PC-3 (cell line): ENCODE measurements around the gene CNPY4. TPM values are rescaled to one million over a fixed set of nuclear protein-coding genes. Genes with fewer than 3 reads are reported as not detected.

Source experiments
- ATAC-seq: fragments of 200-7000 bp; cut with Tn5 transposase; 2 replicates; pipeline ENCODE4 v1.9.1; 2020; ENCODE audit warnings: mild to moderate bottlenecking, moderate library complexity
- BruUV-seq: library from RNA; stranded (reverse); fragments of 400-500 nt; replicated peaks from 2 replicates; lab custom pipeline; 2021; lab: Mats Ljungman, UMichigan
- CTCF ChIA-PET: fragments of 300-600 bp; sonication (Branson Sonifier 250); formaldehyde crosslinking; loops from one replicate; lab custom pipeline; 2022; ENCODE audit warnings: antibody characterized with exemption; lab: Charles Lee
- POLR2A ChIA-PET: fragments of 300-600 bp; sonication (Branson Sonifier 250); formaldehyde crosslinking; loops from one replicate; lab custom pipeline; 2022; ENCODE audit warnings: antibody characterized with exemption; ENCODE audit not compliant: unreplicated experiment; lab: Charles Lee
- DNase-seq: peaks from one replicate; pipeline ENCODE4 v3.0.0-alpha.2; 2015
- H2AFZ ChIP-seq: fragments of 300-600 bp; sonication (generic); 2 replicates; pipeline ENCODE4 v1.6.0; 2016; ENCODE audit warnings: antibody characterized with exemption, low read length
- H3F3A ChIP-seq: fragments of 300-600 bp; sonication (generic); one replicate; pipeline ENCODE4 v1.6.0; 2017; ENCODE audit warnings: antibody characterized with exemption, low read length, control low read depth, mild to moderate bottlenecking; ENCODE audit not compliant: unreplicated experiment
- H3K27ac ChIP-seq: fragments of 300-600 bp; sonication (generic); 2 replicates; pipeline ENCODE4 v1.5.1; 2016; ENCODE audit warnings: mild to moderate bottlenecking, low read length
- H3K27me3 ChIP-seq: fragments of 300-600 bp; sonication (generic); 2 replicates; pipeline ENCODE4 v1.6.1; 2016; ENCODE audit warnings: low read length, mixed read lengths
- H3K36me3 ChIP-seq: fragments of 300-600 bp; sonication (generic); 2 replicates; pipeline ENCODE4 v1.6.1; 2016; ENCODE audit warnings: low read depth, mixed run types, low read length, mixed read lengths
- H3K4me1 ChIP-seq: fragments of 300-600 bp; sonication (generic); 2 replicates; pipeline ENCODE4 v1.5.1; 2016; ENCODE audit warnings: low read length; ENCODE audit not compliant: insufficient read depth
- H3K4me2 ChIP-seq: fragments of 300-600 bp; sonication (generic); 2 replicates; pipeline ENCODE4 v1.6.0; 2016; ENCODE audit warnings: low read length
- H3K4me3 ChIP-seq: fragments of 300-600 bp; sonication (generic); 2 replicates; pipeline ENCODE4 v1.5.1; 2016; ENCODE audit warnings: mild to moderate bottlenecking, low read length, mixed read lengths
- H3K79me2 ChIP-seq: fragments of 300-600 bp; sonication (generic); 2 replicates; pipeline ENCODE4 v1.6.1; 2017; ENCODE audit warnings: low read length, mixed read lengths
- H3K9ac ChIP-seq: fragments of 300-600 bp; sonication (generic); 2 replicates; pipeline ENCODE4 v1.6.0; 2016; ENCODE audit warnings: mild to moderate bottlenecking, low read length
- H3K9me2 ChIP-seq: fragments of 300-600 bp; sonication (generic); replicated peaks from 2 replicates; pipeline ENCODE4 v1.6.1; 2016; ENCODE audit warnings: mixed run types, low read length, mixed read lengths
- H3K9me3 ChIP-seq: fragments of 300-600 bp; sonication (generic); 2 replicates; pipeline ENCODE4 v1.6.1; 2016; ENCODE audit warnings: low read length, mixed read lengths
- H4K20me1 ChIP-seq: fragments of 300-600 bp; sonication (generic); 2 replicates; pipeline ENCODE4 v1.6.1; 2016; ENCODE audit warnings: low read length, mixed read lengths
- CTCF ChIP-seq: fragments of 300-600 bp; sonication (generic); conservative IDR thresholded peaks from 2 replicates; pipeline ENCODE4 v1.5.1; 2017; ENCODE audit warnings: antibody characterized with exemption, low read depth, mild to moderate bottlenecking, low read length
- EZH2 ChIP-seq: fragments of 300-600 bp; sonication (generic); IDR thresholded peaks from one replicate; pipeline ENCODE4 v1.6.1; 2017; ENCODE audit warnings: antibody characterized with exemption, mild to moderate bottlenecking, low read length; ENCODE audit not compliant: unreplicated experiment
- EZH2phosphoT487 ChIP-seq: fragments of 300-600 bp; sonication (generic); IDR thresholded peaks from 2 replicates; pipeline ENCODE4 v1.6.1; 2018; ENCODE audit warnings: mild to moderate bottlenecking, antibody characterized with exemption, low read length, borderline replicate concordance
- intact Hi-C: fragments of 100-400 bp; cut with micrococcal nuclease; formaldehyde crosslinking; loops from 2 replicates; pipeline ENCODE4 v1.9.0; 2023
- total RNA-seq: library from RNA; depleted of rRNA; stranded (reverse); fragments of >200 nt; gene quantifications from 2 replicates; pipeline ENCODE4 v1.2.3, GENCODE V29; 2014

CNPY4 gene
- total RNA-seq, 1 experiment from 2014 or later, result 7.5 TPM

GRCh38 chr7:100132126-100132525, 12.7 kb downstream of the CNPY4 start:
- ChIA-PET POLR2A (interaction anchor here (0.5 kb wide), 1 partner anchor 50 kb away, joined by 5 read pairs; no protein-coding TSS in a partner anchor), CTCF (no interaction called here)
- Histone ChIP-seq H3K4me1 (0 out of 2 replicates have a peak, but pooled peaks cover 4% of the 10 kb centered on the region), H3K27ac (no peak overlapping the region), H3K9ac (no peak overlapping the region), H3K9me2 (no peaks in the 10 kb centered on the region), H2AFZ (no peak overlapping the region), H3K9me3 (no peaks in the 10 kb centered on the region), H4K20me1 (no peaks in the 10 kb centered on the region), H3K4me2 (no peak overlapping the region), H3K36me3 (no peaks in the 10 kb centered on the region), H3K4me3 (no peak overlapping the region), H3K27me3 (no peaks in the 10 kb centered on the region), H3F3A (no peaks in the 10 kb centered on the region), H3K79me2 (no peaks in the 10 kb centered on the region)
- TF ChIP-seq EZH2, result no peak
- no peak for TF ChIP-seq EZH2phosphoT487
- TF ChIP-seq CTCF, result no peak
- BruUV-seq, result no TSS peak
- DNase-seq, result no peak
- no peak for ATAC-seq
- intact Hi-C loops, result loop anchor here (2.0 to 5.0 kb wide), 3 partner anchors 83 to 275 kb away; no protein-coding TSS in a partner anchor

GRCh38 chr7:100132697-100133151, 13.3 kb downstream of the CNPY4 start:
- TF ChIP-seq EZH2, result no peak
- peak; percentile 87 for TF ChIP-seq CTCF
- CTCF ChIA-PET, result interaction anchor here (0.6 to 0.7 kb wide), 2 partner anchors 30 to 275 kb away, joined by 3 to 7 read pairs; no protein-coding TSS in a partner anchor
- Histone ChIP-seq H3K9me2 (no peaks in the 10 kb centered on the region), H3K4me3 (no peak overlapping the region), H4K20me1 (no peaks in the 10 kb centered on the region), H3K79me2 (no peaks in the 10 kb centered on the region), H3K4me2 (no peak overlapping the region), H3K4me1 (0 out of 2 replicates have a peak, but pooled peaks cover 4% of the 10 kb centered on the region), H3K9ac (no peak overlapping the region), H3K36me3 (no peaks in the 10 kb centered on the region), H3K27ac (no peak overlapping the region), H2AFZ (no peak overlapping the region), H3K27me3 (no peaks in the 10 kb centered on the region), H3F3A (no peaks in the 10 kb centered on the region), H3K9me3 (no peaks in the 10 kb centered on the region)
- intact Hi-C loops, result loop anchor here (2.0 to 5.0 kb wide), 3 partner anchors 82 to 275 kb away; no protein-coding TSS in a partner anchor
- BruUV-seq, result no TSS peak
- peak; percentile 80 for ATAC-seq
- POLR2A ChIA-PET, result interaction anchor here (0.5 to 0.6 kb wide), 2 partner anchors 40 to 50 kb away, joined by 3 to 5 read pairs; no protein-coding TSS in a partner anchor
- DNase-seq, result peak; percentile 68
